Lower lobe of right lung (tissue), 2 donors: Measurements from ENCODE around the gene ATP6V0A1. TPM values are rescaled to one million over a fixed set of nuclear protein-coding genes. Genes with fewer than 3 reads are reported as not detected.

Source experiments
- ATAC-seq, 2 donors: fragments of 200-7000 bp; cut with Tn5 transposase; one replicate each; pipeline ENCODE4 v1.9.1; 2020 to 2022; ENCODE audit warnings: mild to moderate bottlenecking in 2 of 2, moderate library complexity in 2 of 2
- DNase-seq: peaks from one replicate; pipeline ENCODE4 v3.0.0-alpha.2; 2020
- H3K27ac ChIP-seq: fragments of 200-600 bp; one replicate; pipeline ENCODE4 v1.8.0; 2022
- H3K27me3 ChIP-seq: fragments of 200-600 bp; one replicate; pipeline ENCODE4 v1.8.0; 2022; ENCODE audit warnings: low read depth
- H3K36me3 ChIP-seq: fragments of 200-600 bp; one replicate; pipeline ENCODE4 v1.8.0; 2022; ENCODE audit warnings: mild to moderate bottlenecking
- H3K4me1 ChIP-seq: fragments of 200-600 bp; one replicate; pipeline ENCODE4 v1.8.0; 2022
- H3K4me3 ChIP-seq: fragments of 200-600 bp; one replicate; pipeline ENCODE4 v1.8.0; 2022; ENCODE audit warnings: mild to moderate bottlenecking
- H3K9me3 ChIP-seq: fragments of 200-600 bp; one replicate; pipeline ENCODE4 v1.8.0; 2022
- CTCF ChIP-seq: fragments of 200-600 bp; IDR thresholded peaks from one replicate; pipeline ENCODE4 v1.8.0; 2022; ENCODE audit warnings: antibody characterized with exemption, mild to moderate bottlenecking
- intact Hi-C: fragments of 100-400 bp; cut with DNase I; formaldehyde crosslinking; loops from one replicate; pipeline ENCODE4 v1.11.0; 2022
- total RNA-seq: library from RNA; stranded (reverse); fragmentation: NEBNext Ultra II Directional; extraction: Animal tissue kit (Norgen Biotek cat#: 25700); gene quantifications from one replicate; pipeline ENCODE4 v1.2.1, GENCODE V29; 2021
- donor health status: DM: no; HTN: yes; CAD: no; lungs with severe emphysema.

The ATP6V0A1 gene
- total RNA-seq, 1 donor from 2014 or later: 107 TPM

GRCh38 chr17:42493319-42493718 lies 34.6 kb downstream of the ATP6V0A1 start:
- DNase-seq (no peak), ATAC-seq (no peak)
- no peaks in the 10 kb centered on the region for H3K9me3 ChIP-seq
- H3K27me3 ChIP-seq: no peaks in the 10 kb centered on the region
- no peak for TF ChIP-seq CTCF
- no peak overlapping the region for H3K27ac ChIP-seq
- H3K4me1 ChIP-seq: no peaks in the 10 kb centered on the region
- intact Hi-C loops: no loop called here
- H3K36me3 ChIP-seq: peaks cover 99% of the 10 kb centered on the region
- no peak overlapping the region for H3K4me3 ChIP-seq

GRCh38 chr17:42494673-42495072 lies 36.0 kb downstream of the ATP6V0A1 start:
- no peak for TF ChIP-seq CTCF
- Histone ChIP-seq H3K36me3 (peaks cover 100% of the 10 kb centered on the region), H3K27me3 (no peaks in the 10 kb centered on the region), H3K27ac (no peak overlapping the region), H3K4me3 (no peak overlapping the region), H3K4me1 (no peaks in the 10 kb centered on the region), H3K9me3 (no peaks in the 10 kb centered on the region)
- intact Hi-C loops: no loop called here
- no peak for DNase-seq
- no peak for ATAC-seq

- no peaks in the 10 kb centered on the region for H3K27me3 ChIP-seq
- DNase-seq: no peak
- intact Hi-C loops: no loop called here
- H3K36me3 ChIP-seq: peaks cover 100% of the 10 kb centered on the region
- no peaks in the 10 kb centered on the region for H3K4me1 ChIP-seq
- no peak for TF ChIP-seq CTCF
- no peak overlapping the region for H3K27ac ChIP-seq
- no peaks in the 10 kb centered on the region for H3K9me3 ChIP-seq
- no peak overlapping the region for H3K4me3 ChIP-seq
- ATAC-seq: no peak
Measured at GRCh38 chr17:42498828-42499227, 40.1 kb downstream of the ATP6V0A1 start.

- peaks cover 98% of the 10 kb centered on the region for H3K36me3 ChIP-seq
- no peak overlapping the region for H3K27ac ChIP-seq
- DNase-seq (no peak), ATAC-seq (no peak)
- no peaks in the 10 kb centered on the region for H3K9me3 ChIP-seq
- no peak overlapping the region for H3K4me3 ChIP-seq
- no peaks in the 10 kb centered on the region for H3K27me3 ChIP-seq
- no peak for TF ChIP-seq CTCF
- H3K4me1 ChIP-seq: no peaks in the 10 kb centered on the region
- intact Hi-C loops: no loop called here
Measured at GRCh38 chr17:42502091-42502490, 43.4 kb downstream of the ATP6V0A1 start.

GRCh38 chr17:42502926-42503325 lies 44.2 kb downstream of the ATP6V0A1 start:
- Histone ChIP-seq H3K9me3 (no peaks in the 10 kb centered on the region), H3K4me3 (no peak overlapping the region), H3K27ac (no peak overlapping the region), H3K27me3 (no peaks in the 10 kb centered on the region), H3K36me3 (peaks cover 98% of the 10 kb centered on the region), H3K4me1 (no peaks in the 10 kb centered on the region)
- intact Hi-C loops: no loop called here
- TF ChIP-seq CTCF: no peak
- ATAC-seq (no peak), DNase-seq (no peak)

GRCh38 chr17:42507671-42508070 lies 49.0 kb downstream of the ATP6V0A1 start:
- Histone ChIP-seq H3K27ac (no peak overlapping the region), H3K4me1 (peaks cover 15% of the 10 kb centered on the region), H3K27me3 (no peaks in the 10 kb centered on the region), H3K9me3 (no peaks in the 10 kb centered on the region), H3K36me3 (peaks cover 87% of the 10 kb centered on the region), H3K4me3 (no peak overlapping the region)
- TF ChIP-seq CTCF: no peak
- intact Hi-C loops: no loop called here
- no peak for ATAC-seq
- no peak for DNase-seq
